Stimulated activated CD8-positive, alpha-beta memory T cell treated with anti-CD3 and anti-CD28 coated beads, Interleukin-7, amount 100 ng/mL, for 1 hour (primary cell): ENCODE measurements around the gene CX3CR1.
"Not testable (repeated sequence)": the region's sequence is repeated elsewhere in the genome, so short reads cannot be mapped to it uniquely, and the experiment has no call there.

Experiments
- DNase-seq, 2 donors: peaks; one replicate each; pipeline ENCODE4 v3.0.0-alpha.2; 2020; ENCODE audit warnings: low read depth in 2 of 2

CX3CR1 gene, protein sequence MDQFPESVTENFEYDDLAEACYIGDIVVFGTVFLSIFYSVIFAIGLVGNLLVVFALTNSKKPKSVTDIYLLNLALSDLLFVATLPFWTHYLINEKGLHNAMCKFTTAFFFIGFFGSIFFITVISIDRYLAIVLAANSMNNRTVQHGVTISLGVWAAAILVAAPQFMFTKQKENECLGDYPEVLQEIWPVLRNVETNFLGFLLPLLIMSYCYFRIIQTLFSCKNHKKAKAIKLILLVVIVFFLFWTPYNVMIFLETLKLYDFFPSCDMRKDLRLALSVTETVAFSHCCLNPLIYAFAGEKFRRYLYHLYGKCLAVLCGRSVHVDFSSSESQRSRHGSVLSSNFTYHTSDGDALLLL

DNA sequence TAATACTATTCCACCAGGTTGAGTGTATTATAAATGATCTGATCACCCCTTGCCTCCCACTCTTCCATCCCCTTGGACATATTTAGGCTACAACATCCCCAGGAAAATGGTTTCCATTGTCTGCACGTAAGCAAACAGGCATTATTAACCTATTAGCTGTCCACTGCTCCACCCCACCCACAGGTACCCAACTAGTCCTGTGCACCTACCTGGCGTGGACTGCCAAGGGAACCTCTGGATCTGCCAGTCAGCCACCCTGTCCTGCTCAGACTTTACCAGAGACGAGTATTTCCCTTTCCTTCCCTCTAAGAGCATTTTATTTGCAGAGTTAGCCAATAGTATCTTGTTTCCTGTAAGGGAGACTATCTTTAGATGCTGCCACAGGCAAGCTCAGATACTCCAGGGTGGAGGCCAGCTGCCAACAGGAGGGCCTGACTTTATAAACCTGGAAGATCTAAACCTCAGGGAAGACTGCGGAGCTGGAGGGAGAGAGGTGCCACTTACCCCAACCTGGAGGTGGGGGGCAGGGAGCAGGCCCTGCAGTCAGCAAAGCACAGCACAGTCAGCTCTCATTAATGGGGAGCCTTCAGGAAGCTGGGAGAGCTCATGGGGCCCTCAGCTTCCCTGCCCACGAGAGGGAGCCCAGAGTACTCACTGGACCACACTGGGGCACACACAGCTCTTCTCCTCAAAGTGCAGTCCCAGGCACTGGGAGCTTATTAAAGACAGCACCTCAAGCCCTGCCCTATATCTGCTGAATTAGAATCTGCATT, at the start of gene CX3CR1:
Gene CX3CR1, minus strand, starts transcription at position 292 of the 773 bp plus-strand sequence. CDS start 13,527 bp downstream, outside the sequence.
- no peak for DNase-seq

DNA sequence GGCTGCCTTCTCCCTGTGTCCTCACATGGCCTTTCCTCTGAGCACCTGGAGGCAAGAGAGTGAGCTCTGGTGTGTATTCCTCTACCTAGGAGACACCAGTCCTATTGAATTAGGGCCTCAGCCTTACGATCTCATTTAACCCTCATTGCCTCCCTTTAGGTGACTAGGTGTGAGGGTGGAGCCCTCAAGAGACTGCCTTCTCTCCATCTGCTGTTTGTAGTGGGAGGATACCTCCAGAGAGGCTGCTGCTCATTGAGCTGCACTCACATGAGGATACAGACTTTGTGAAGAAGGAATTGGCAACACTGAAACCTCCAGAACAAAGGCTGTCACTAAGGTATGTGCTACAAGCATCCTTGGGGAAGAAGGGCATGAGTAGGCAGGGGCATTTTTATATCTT, 49.7 kb upstream of the CX3CR1 start, which contains the start of gene CCR8:
Gene CCR8, plus strand, starts transcription at position 217 of the 400 bp plus-strand sequence. CDS start 2,623 bp downstream, outside the sequence.
- no peak for DNase-seq

DNA sequence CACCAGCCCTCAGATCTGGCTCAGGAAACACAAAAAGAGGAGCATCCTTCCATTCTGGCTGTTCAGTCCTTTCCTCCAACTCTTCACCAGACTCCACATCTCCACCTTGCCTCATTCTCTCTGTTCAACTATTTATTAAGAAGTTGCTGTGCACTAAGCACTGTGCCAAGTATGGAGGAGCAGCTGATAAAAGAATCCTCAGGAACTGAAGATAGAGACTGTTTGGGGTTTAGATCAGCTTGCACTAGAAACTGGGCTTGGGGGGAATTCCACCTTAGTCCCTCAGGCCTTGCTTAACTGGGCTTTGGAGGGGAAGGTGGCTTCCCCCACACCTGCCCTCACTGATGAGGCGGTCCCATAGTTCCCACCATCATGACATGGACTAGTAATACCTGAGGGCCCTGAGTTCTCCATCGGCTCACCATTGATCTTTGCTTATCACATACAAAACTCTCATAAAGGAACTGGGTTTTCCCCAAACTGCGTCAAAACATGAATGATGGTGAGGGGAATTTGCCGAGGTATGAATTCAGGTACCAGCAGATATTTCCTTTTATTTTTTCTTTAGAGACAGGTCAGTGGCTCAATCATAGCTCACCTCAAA, 48.0 kb upstream of the CX3CR1 start:
- no peak for DNase-seq

DNA sequence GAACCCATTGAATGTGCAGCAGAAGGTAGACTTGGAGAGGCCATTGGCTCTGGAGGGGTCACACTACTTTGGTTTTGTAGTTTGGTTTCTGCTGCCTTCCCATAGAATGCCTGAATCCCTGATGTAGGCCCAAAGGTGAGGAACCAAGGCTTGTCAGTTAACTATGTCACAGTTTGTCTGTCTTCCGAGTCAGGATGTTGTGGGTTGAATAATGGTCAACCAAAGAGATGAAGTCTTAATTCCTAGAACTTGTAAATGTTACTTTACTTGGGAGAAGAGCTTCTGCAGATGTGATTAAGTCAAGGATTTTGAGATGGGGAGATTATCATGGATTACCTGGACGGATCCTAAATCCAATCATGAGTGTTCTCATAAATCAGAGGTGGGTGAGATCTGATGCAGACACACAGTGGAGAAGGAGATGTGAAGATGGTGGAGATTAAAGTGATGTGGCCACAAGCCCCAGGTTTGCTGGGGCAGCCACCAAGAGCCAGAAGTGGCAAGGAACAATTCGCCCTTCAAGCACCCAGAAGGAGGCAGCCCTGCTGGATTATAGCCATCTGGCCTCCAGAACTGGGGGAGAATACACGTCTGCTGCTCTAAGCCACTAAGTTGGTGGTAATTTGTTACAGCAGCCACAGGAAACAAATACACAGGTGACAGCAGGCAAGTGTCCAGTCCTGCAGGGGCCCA, 47.4 kb upstream of the CX3CR1 start:
- no peak for DNase-seq

DNA sequence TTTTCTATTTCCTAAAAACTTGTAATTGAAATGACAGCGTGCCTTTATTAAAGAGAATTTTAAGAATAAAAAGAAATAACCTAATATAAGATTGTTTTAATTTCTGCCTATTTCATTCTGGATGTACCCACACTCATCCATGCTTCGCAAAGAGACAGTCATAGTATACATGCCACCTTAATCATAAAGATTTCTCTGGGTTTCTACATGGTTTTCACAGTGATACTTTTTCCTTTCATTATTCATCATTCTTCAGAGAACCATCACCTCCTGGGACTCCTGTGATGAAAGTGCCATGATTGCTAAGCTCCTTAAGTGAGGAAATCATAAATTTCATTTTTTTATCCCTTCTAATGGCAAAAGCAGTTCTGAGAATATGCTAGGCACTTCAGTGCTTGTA, 45.4 kb upstream of the CX3CR1 start:
- DNase-seq: no peak

DNA sequence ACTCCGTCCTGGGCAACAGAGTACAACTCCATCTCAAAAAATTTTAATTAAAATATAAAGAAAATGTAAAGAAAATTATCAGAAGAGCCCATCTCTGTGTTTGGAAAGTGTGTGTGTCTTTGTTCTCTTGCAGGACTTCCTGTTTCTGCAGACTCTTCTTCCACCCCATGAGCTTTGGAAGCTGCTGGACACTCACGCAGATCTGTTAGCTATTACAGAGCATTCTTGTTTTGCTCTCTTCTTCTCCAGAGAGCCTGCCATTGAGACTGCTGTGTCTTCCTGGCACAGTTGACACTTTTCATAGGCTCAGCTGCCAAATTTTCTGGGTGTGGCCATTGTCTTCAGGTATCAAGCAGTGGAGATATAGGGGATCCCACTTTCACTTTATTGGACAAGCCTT, 43.7 kb upstream of the CX3CR1 start:
- DNase-seq: no peak

DNA sequence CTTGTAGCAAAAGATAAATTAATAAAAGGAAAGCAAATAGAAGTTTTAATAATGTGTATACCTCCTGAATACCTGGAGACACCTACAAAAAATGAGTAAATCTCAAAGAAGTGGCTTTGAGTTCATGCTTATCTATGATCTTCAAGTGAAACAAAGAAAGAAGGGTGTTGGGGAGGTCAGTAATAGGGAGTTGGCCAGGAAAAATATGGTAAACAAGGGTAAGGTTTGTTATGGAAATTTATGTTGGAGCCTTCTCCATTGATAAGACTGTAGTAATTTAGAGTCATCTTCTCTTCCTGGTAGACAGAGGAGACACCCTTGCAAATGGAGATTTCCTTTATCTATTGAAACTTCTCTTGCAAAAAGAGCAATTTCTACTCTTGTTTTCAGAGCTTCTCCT, 43.1 kb upstream of the CX3CR1 start:
- DNase-seq: no peak

DNA sequence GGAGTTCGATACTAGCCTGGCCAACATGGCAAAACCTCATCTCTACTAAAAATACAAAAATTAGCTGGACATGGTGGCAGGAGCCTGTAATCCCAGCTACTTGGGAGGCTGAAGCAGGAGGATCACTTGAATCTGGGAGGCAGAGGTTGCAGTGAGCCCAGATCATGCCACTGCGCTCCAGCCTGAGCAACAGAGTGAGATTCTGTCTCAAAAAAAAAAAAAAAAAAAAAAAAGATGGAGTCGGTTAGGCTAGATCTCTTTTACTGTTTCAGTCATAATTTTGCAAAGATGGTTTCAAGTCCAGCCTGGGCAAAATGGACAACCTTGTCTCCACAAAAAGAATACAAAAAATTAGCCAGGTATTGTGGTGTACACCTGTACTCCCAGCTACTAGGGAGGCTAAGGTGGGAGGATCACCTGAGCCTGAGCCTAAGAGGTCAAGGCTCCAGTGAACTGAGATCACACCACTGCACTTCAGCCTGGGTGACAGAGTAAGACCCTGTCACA, 42.4 kb upstream of the CX3CR1 start:
- not testable (repeated sequence) for DNase-seq

DNA sequence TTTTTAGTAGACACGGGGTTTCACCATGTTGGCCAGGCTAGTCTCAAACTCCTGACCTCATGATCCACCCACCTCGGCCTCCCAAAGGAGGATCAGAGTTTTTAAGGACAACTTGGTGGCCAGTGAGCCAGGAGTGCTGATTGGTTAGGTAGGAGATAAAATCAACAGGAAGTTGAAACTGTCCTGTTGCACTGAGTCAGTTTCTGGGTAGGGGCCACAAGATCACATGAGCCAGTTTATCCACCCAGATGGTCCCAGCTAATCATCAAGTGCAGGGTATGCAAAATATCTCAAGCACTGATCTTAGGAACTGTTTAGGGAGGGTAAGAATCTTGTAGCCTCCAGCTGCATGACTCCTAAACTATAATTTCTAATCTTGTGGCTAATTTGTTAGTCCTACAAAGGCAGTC, 41.7 kb upstream of the CX3CR1 start:
- not testable (repeated sequence) for DNase-seq

DNA sequence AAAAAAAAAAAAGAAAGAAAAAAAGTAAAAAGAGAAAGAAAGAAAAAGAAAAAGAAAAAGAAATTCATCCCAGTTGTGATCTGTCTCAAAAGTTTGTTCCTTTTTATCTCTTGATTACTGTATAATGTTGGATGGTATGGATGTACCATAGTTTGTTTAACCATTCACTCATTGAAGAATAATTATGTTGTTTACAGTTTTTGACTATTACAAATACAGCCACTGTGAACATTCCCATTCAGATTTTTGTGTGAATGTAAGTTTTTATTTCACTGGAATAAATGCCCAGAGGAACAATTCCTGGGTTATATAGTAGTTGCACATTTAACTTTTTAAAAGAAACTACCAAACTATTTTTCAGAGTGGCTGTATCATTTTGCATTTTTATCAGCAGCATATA, 39.4 kb upstream of the CX3CR1 start:
- no peak for DNase-seq

DNA sequence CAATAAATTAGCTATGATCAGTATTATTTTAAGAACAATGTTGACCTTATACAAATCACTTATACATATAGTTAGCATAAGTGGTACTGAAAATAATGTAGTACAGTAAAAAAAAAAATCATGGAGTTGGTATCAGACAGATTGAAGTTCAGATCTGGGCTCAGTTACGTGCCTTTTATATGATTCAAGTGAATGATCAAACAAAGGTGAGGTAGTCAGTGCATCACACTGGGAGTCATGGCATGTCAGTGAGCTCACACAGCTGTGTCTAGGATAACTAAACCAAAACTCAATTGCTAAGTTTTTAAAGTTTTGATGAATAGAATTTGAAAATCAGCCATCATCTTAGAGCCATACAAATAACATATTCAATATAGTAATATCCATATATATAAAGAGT, 38.5 kb upstream of the CX3CR1 start:
- no peak for DNase-seq

DNA sequence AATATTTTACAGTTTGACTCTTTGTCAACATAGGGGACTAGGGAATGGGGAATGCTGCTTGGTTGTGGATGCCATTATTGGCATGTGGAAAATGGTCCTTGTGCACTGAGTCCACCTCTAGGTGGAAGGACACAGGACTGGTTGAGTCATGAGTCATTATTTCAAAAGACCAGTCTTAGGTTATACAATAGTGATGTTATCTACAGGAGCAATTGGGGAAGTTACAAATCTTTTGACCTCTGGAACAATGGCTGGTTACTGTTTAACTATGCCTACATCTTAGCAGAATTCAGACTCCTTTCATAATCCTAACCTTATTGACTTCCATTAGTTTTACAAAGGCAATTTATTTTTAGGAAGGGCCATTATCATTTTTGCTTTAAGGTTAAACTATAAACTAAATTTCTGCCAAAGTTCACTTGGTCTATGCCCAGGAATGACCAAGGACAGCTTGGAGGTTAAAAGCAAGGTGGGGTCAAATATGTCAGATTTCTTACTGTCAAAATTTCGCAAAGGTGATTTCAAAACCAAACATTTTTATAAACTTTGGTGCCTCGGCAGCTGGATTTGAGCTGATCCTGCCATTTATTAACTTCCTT, 37.8 kb upstream of the CX3CR1 start:
- DNase-seq: no peak

DNA sequence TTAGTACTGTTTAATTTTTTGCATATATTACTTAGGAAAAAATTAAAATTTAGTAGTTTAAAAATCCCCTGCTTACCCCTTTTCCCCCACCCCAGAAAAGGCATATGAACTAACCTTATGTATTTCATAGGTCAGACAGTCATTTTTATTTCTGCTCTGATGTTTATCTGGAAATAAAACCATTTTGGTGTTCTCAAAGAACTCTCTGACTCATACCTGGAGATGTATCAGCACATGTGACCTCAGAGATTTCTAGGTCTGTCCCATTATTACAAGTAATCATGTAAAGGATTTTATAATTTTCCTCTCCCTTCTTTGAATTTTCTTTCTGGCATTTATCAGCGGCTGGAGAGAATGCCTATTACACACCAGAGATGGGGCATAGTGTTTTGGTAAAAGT, 35.6 kb upstream of the CX3CR1 start:
- DNase-seq: no peak

DNA sequence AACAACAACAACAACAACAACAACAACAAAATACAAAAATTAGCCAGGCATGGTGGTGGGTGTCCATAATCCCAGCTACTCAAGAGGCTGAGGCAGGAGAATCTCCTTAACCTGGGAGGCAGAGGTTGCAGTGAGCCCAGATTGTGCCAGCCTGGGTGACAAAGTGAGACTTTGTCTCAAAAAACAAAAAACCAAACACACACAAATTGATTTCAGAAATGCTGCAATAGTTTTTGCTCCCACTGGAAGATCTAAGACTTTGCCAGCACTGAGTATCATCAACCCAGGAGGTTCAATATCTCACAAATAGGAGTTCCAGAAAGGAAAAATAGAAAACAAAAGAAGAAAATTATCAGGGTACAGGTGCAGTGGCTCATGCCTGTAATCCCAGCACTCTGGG, 33.5 kb upstream of the CX3CR1 start:
- DNase-seq: no peak

DNA sequence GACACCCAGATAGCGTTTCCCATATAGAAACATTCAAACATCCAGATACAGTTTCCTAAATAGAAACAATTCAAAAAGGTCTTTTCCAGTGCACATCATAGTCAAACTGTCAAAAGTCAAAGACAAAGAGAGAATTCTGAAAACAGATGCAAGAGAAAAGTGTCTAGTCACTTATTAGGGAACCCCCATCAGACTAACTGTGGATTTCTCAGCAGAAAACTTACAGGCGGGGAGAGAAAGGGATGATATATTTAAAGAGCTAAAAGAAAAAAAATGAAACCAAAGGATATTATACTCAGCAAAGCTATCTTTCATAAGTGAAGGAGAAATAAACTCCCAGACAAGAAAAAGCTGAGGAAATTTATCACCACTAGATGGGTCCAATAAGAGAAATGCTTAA, 22.3 kb upstream of the CX3CR1 start:
- no peak for DNase-seq

DNA sequence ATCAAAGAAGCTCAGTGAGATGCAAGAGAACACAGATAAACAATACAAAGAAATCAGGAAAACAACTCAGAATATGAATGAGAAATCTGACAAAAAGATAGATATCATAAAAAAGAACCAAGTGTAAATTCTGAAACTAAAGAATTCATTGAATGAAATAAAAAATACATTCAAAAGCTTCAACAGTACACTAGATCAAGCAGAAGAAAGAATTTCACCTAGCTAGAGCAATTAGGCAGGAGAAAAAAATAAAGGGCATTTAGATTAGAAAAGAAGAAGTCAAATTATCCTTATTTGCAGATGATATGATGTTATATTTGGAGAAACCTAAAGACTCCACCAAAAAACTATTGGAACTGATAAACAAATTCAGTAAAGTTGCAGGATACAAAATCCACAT, 19.4 kb upstream of the CX3CR1 start:
- no peak for DNase-seq

DNA sequence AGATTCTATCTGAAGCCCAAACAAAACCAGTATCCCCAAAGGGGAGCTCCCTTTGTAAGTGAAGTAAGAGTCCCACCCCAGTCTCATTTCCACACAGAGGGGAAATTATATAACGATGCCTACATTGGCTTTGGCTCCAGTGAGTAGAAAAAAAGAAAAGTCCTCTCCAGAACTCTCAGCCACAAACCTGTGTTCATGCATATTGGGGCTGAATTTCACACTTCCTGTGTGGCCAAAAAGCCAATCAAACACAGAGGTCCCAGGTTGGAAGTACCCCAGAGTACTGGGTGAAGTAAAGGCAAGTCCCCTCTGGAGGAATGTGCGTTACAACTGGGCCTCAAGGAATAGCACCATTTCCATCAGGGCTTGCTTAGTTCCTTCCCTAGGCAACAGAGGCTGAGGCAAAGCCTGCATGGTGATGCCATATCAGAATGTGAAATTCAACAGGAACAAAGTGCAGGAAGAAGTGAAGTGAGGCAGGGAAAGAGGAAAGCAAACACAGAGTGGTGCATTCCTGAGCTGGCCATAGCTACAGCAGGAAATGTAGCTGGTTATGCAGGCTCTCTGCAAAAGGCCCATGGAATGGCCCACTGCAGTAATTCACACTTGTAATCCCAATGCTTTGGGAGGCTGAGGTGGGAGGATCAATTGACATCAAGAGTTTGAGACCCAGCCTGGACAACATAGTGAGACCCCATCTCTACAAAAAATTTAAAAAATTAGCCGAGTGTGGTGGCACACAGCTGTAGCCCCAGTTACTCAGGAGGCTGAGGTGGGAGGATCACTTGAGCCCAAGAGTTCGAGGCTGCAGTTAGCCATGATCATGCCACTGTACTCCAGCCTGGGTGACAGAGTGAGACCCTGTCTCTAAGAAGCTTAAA, 16.6 kb upstream of the CX3CR1 start:
- no peak for DNase-seq

DNA sequence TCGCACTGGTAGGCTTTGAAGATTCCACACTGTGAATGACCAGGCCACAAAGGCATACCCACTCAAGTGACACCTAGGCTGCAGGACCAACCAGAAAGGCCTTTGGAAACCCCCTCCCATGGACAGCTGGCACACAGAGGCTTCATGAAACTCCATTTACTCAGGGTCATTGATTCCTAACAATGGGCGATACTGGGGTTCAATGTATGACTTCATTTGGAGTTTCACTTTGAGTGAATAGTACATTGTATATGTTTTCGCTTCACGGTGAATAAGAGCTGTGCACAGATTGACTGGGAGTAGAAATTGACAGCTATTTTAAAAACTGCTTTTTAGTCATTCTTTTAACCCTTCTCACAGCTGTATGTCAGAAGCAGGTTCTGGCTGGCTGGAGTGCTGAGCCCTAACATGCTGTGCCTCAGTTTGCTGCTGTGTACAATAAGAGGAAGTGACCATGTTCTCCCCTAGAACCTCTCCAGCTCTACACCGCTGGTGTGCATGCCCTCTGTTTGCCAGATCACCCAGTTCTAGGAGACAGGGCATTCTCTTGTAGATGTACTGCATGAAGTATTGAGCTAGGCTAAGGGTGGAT, 15.4 kb upstream of the CX3CR1 start:
- DNase-seq: no peak

DNA sequence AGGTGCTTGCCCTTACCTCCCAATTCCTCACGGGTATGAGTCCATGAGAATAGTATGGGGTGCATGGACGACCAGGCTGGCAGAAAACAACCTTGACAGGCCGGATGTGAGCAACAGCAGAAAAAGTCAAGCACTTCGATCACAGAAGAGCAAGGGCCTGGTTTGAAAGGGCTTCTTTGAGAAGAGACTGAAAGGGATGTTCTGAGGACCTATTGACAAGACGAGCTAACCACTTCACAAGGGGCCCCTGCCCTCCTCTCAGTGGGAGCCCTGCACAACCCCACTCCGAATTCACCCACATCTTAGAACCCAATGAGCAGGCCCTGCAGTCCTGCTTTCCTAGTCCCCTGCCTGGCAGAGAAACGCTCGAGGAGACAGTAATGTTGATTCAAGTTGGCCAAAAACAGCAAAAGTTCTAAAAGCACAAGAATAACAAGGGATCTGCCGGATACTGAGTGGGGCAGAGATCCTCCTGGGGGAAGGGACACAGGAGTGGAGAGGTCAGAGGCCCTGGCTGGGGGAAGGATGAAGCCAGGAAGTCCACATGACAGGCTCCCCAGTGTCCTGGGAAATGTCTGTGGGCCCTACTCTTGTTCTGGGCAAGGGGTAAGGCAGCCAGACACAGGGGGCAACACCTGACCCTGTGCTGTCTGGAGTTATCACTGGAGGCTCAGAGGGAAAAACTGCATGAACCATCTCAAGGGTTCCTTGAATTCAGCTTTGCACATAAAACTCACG, 14.8 kb upstream of the CX3CR1 start:
- DNase-seq: no peak
